NB4 (cell line): Measurements from ENCODE around the gene CRIP3.

Experiments
- CTCF ChIP-seq: IDR thresholded peaks from one replicate; pipeline ENCODE4 v1.5.1; 2012; ENCODE audit warnings: low read depth, low read length
- MYC ChIP-seq: IDR thresholded peaks from 2 replicates; pipeline ENCODE4 v1.6.1; 2011; ENCODE audit warnings: low read depth, low read length
- POLR2A ChIP-seq: IDR thresholded peaks from 2 replicates; pipeline ENCODE4 v1.6.1; 2011; ENCODE audit warnings: mild to moderate bottlenecking; ENCODE audit not compliant: insufficient read length; ENCODE audit errors: extremely low read depth

- TF ChIP-seq POLR2A (no peak), CTCF (no peak), MYC (no peak)
Observed at GRCh38 chr6:43268355-43268700, 40.3 kb downstream of the CRIP3 start.
